HepG2 (cell line): Measurements from ENCODE around the gene SIGLEC1. TPM values are rescaled to one million over a fixed set of nuclear protein-coding genes. Genes with fewer than 3 reads are reported as not detected.
A peak's percentile ranks its signal among the peaks of the same experiment; 100 is the strongest.

Experiments used
- ARID2 ChIP-seq: sonication (generic); formaldehyde crosslinking; IDR thresholded peaks from 2 replicates; pipeline ENCODE4 v1.8.1; 2022; ENCODE audit warnings: mild to moderate bottlenecking, missing genetic modification reagents, borderline replicate concordance
- CCDC6 ChIP-seq: sonication (generic); formaldehyde crosslinking; IDR thresholded peaks from 2 replicates; pipeline ENCODE4 v1.8.1; 2022; ENCODE audit warnings: mild to moderate bottlenecking, missing genetic modification reagents, moderate library complexity
- CEBPG ChIP-seq: IDR thresholded peaks from 2 replicates; pipeline ENCODE4 v1.6.1; 2016
- HNF1B ChIP-seq: sonication (generic); formaldehyde crosslinking; IDR thresholded peaks from 2 replicates; pipeline ENCODE4 v1.5.1; 2020; ENCODE audit warnings: mild to moderate bottlenecking, moderate library complexity, missing genetic modification reagents
- HOXA9 ChIP-seq: sonication (generic); formaldehyde crosslinking; IDR thresholded peaks from 2 replicates; pipeline ENCODE4 v1.8.1; 2022; ENCODE audit warnings: missing genetic modification reagents, mild to moderate bottlenecking, moderate library complexity, borderline replicate concordance
- KAT7 ChIP-seq: IDR thresholded peaks from 2 replicates; pipeline ENCODE4 v1.6.1; 2018; ENCODE audit warnings: borderline replicate concordance, missing compliant biosample characterization
- RARG ChIP-seq: sonication (generic); formaldehyde crosslinking; IDR thresholded peaks from 2 replicates; pipeline ENCODE4 v1.4.0; 2020; ENCODE audit warnings: low read depth, mild to moderate bottlenecking, missing genetic modification reagents
- REL ChIP-seq: sonication (generic); formaldehyde crosslinking; conservative IDR thresholded peaks from 2 replicates; pipeline ENCODE4 v1.8.0; 2022; ENCODE audit warnings: mild to moderate bottlenecking, missing genetic modification reagents, moderate library complexity
- SALL2 ChIP-seq: sonication (generic); formaldehyde crosslinking; IDR thresholded peaks from 2 replicates; pipeline ENCODE4 v1.8.1; 2023; ENCODE audit warnings: mild to moderate bottlenecking, missing genetic modification reagents, inconsistent platforms
- SKIL ChIP-seq: sonication (generic); formaldehyde crosslinking; IDR thresholded peaks from 2 replicates; pipeline ENCODE4 v1.8.0; 2022; ENCODE audit warnings: missing genetic modification reagents, mild to moderate bottlenecking, moderate library complexity, borderline replicate concordance
- SNRNP70 ChIP-seq: fragments of 200-400 bp; formaldehyde crosslinking; IDR thresholded peaks from 2 replicates; pipeline ENCODE4 v1.6.1; 2017; ENCODE audit warnings: mild to moderate bottlenecking, low read depth, low read length, moderate library complexity
- SSRP1 ChIP-seq: IDR thresholded peaks from 2 replicates; pipeline ENCODE4 v1.6.1; 2016; ENCODE audit warnings: control low read depth
- ZNF362 ChIP-seq: sonication (generic); formaldehyde crosslinking; IDR thresholded peaks from 2 replicates; pipeline ENCODE4 v1.4.0; 2020; ENCODE audit warnings: missing genetic modification reagents, mild to moderate bottlenecking, borderline replicate concordance
- ZNF773 ChIP-seq: sonication (generic); formaldehyde crosslinking; IDR thresholded peaks from 2 replicates; pipeline ENCODE4 v1.4.0; 2020; ENCODE audit warnings: missing genetic modification reagents, borderline replicate concordance
- ZNF780A ChIP-seq: sonication (generic); formaldehyde crosslinking; IDR thresholded peaks from 2 replicates; pipeline ENCODE4 v1.8.0; 2022; ENCODE audit warnings: mild to moderate bottlenecking, missing genetic modification reagents, moderate library complexity
- polyA plus RNA-seq, 8 experiments: library from polyadenylated mRNA; depleted of rRNA in 3 of 8; stranded (reverse) in 7 of 8; unstranded in 1 of 8; fragments of >200 nt; fragmentation: Illumina TruSeq in 4 of 8; extraction: Trizol in 4 of 8; gene quantifications; 2 replicates each; pipeline versions ENCODE4 v1.2.1 to v1.2.3, GENCODE V29; 2011 to 2016; ENCODE audit warnings: low read depth in 4 of 8, missing spikeins in 1 of 8, mixed read lengths in 1 of 8; ENCODE audit not compliant: insufficient read depth in 1 of 8
- total RNA-seq, 5 experiments: library from RNA; depleted of rRNA; stranded (reverse); fragments of >200 nt; fragmentation: Illumina TruSeq; extraction: Trizol; gene quantifications; 2 replicates each; pipeline ENCODE4 v1.2.3, GENCODE V29; 2016; ENCODE audit warnings: low read depth in 1 of 5

The SIGLEC1 gene
- total and polyA plus RNA-seq, 2 of the 13 experiments (the other 11 are each of a cell fraction or from before 2014, with no cell fraction given) = 0.01 TPM; not detected in 1

GRCh38 chr20:3753098-3753497 lies 40.7 kb upstream of the SIGLEC1 start (continued):
- TF ChIP-seq CCDC6 (CRISPR knock-in tag) (no peak), SALL2 (peak; percentile 38; the same call in 1 of the 2 replicates), REL (no peak), ARID2 (CRISPR knock-in tag) (no peak), ZNF773 (CRISPR knock-in tag) (no peak), ZNF362 (no peak), ZNF780A (CRISPR knock-in tag) (no peak), HNF1B (CRISPR knock-in tag) (peak; percentile 58; the same call in 1 of the 2 replicates), RARG (CRISPR knock-in tag) (no peak), SNRNP70 (no peak), HOXA9 (no peak), CEBPG (no peak), SSRP1 (CRISPR knock-in tag) (no peak), KAT7 (no peak), SKIL (CRISPR knock-in tag) (no peak)
